Left lobe of liver (tissue), 2 donors: ENCODE measurements around the gene ERI2. TPM values are rescaled to one million over a fixed set of nuclear protein-coding genes. Genes with fewer than 3 reads are reported as not detected.
A peak's percentile ranks its signal among the peaks of the same experiment; 100 is the strongest.
"Not testable (repeated sequence)": the region's sequence is repeated elsewhere in the genome, so short reads cannot be mapped to it uniquely, and the experiment has no call there.

Experiments used
- ATAC-seq: fragments of 200-7000 bp; cut with Tn5 transposase; one replicate; pipeline ENCODE4 v1.9.1; 2020; ENCODE audit warnings: mild to moderate bottlenecking, moderate library complexity
- DNase-seq: peaks from one replicate; pipeline ENCODE4 v3.0.0-alpha.2; 2020; ENCODE audit warnings: low spot score
- total RNA-seq: library from RNA; stranded (reverse); gene quantifications from one replicate; pipeline ENCODE4 v1.2.1, GENCODE V29; 2021
- donor health status: DM: no; HTN: no; CAD: no; lungs with moderate emphysema.
- donor health status: DM: no; HTN: yes; CAD: no.

ERI2 gene
- total RNA-seq, 1 donor from 2014 or later = 15.6 TPM

DNA sequence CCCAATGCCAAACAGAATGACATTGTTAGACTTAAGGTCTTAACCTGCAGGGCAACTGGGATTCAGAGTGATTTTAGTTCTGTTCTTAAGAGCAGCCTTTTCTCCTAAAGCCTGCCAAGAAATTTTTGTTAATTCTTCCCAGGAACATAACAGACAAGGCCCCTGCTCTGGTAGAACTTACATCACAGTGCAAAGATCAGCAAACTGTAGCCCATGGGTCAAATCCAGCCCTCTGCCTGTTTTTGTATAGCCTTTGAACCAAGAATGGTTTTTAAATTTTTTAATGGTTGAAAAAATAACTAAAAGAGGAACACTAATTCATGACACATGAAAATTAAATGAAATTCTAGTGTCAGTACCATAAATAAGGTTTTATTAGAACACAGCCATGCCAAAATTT is 38.7 kb downstream of the ERI2 start:
- DNase-seq (peak; percentile 50), ATAC-seq (peak; percentile 55)

DNA sequence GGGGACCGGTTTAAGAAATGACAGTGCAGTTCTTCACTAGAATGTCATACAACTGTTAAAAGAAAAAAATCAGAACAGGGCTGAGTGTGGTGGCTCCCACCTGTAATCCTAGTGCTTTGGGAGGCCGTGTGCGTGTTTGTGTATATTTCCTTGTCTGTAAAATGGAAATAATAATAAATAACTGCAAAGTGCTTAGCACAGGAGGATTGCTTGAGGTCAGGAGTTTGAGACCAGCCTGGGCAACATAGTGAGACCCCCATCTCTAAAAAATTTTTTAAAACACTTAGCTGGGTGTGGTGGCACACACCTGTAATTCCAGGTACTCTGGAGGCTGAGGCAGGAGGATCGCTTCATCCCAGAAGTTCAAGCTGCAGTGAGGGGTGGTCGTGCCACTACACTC is 40.0 kb downstream of the ERI2 start:
- DNase-seq = no peak
- no peak for ATAC-seq

DNA sequence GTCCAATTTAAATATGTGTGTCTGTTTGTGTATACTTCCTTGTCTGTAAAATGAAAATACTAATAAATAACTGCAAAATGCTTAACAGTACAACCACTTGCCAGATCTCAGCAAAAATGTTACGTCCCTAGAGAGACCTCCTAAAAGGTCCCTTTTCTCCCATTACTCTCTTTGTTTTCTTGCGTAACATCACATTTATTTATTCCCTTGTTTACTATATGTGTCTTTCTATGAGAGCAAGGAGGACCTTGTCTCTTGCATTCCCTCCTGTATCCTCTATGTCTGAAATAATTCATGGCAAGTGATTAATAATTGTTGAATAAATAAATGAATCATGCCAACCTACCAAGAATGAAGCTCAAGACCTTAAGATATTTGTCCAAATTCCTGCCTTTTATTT is 40.5 kb downstream of the ERI2 start:
- DNase-seq (no peak), ATAC-seq (no peak)

DNA sequence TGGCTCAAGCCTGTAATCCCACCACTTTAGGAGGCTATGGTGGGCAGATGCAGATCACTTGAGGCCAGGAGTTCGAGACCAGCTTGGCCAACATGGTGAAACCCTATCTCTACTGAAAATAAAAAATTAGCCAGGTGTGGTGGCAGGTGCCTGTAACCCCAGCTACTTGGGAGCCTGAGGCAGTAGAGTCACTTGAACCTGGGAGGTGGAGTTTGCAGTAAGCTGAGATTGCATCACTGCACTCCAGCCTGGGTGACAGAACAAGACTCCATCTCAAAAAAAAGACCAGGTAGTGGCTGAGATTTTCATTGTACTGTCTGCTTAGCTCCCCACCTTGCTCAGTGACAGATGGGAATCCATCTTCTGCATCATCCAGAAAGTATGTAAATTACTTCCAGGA is 41.8 kb downstream of the ERI2 start:
- ATAC-seq, DNase-seq: not testable (repeated sequence)

DNA sequence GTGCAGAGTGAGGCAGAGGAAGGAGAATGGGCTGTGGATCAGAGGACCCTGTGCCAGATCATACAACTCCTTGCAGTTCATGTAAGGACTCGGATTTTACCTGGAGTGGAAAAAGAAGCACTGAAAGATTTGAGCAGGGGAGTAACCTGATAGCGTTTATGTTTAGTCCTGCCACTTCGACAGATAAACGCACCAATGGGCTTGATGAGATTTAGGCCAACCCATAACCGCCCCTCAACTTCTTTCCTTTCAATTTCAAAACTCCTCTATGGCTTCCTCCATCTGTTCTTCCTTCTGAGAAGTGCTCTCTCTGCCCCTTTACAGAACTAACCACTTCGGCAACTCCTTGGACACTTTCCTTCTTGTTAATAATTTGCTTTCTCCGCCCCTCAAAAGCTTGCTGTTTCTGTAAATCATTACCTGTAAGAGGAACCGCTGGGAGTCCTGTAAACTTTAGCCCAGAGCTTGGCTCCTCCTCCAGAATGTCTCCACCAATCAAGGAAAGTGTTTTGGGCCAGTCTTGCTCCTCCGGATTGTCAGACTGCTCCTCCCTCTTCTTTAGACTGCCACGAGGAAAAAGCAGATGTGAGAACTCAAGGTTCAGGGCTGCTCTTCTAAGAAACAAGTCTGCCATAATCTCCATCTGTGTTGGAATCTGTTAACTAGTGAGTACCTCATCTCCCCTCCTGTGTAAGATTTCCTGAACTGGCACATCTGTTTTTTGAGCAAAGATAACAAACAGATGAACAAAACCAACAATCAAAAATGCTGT is 42.6 kb downstream of the ERI2 start, which contains the start of gene ACSM3:
Gene ACSM3, plus strand, starts transcription at position 554 of the 772 bp plus-strand sequence. CDS start 6,021 bp downstream, outside the sequence.
- DNase-seq (peak; percentile 82), ATAC-seq (peak; percentile 91)

DNA sequence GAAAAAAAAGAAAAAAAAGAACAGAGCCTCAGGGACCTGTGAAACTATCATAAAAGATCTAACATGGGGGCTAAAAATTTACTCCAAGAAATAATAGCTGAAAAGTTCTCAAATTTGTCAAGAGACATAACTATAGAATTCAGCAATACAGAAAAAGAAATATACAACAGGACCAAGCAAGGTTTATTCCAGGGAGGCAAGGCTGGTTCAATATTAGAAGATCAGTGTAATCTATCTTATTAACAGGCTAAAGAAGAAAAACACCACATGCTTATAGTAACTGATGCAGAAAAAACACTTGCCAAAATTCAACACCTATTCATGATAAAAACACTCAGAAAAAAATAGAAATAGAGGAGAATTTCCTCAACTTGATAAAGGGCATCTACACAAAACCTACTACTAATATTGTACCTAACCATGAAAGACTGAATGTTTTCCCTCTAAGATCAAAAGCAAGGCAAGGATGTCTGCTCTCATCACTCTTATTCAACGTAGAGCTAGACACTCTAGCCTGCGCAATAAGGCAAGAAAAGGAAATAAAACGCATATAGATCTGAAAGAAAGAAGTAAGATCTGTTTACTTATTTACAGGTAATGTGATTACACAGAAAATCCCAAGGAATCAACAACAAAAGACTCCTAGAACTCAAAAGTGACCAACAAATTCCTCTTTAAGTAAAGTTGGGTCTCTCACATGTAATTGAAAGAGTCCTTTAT is 43.7 kb downstream of the ERI2 start:
- DNase-seq (no peak), ATAC-seq (no peak)

DNA sequence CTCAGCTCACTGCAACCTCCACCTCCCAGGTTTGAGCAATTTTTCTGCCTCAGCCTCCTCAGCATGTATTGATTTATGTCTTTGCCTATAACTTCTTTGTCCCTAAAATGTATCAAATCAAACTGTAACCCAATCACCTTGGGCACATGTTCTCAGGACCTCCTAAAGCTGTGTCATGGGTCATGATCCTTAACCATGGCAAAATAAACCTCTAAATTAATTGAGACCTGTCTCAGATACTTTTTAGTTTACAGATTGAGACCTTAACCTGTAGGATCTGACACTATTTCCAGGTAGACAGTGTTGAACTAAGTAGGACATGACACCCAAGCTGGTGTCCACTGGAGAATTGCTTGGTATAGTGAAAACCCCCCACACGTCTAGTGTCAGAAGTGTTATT is 45.1 kb downstream of the ERI2 start:
- ATAC-seq = no peak
- DNase-seq = no peak

DNA sequence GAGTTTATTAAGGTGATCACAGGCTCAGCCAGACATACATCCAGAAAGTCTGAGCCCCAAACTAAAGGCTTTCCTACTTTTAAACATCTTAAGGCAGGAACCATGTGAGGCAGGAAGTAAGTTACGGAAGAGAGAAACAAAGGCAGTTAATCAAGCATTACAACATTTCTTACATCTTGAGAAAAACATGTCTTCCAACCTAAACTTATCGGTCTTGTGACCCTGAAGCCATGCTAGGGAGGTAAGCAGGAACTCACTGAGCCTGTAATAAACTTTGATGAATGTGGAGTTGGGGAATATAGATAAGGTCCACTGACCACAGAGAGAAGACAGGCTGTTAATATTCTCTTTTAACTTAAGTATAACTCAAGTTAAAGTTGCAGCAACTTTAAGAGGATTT is 45.9 kb downstream of the ERI2 start:
- no peak for ATAC-seq
- DNase-seq = no peak

DNA sequence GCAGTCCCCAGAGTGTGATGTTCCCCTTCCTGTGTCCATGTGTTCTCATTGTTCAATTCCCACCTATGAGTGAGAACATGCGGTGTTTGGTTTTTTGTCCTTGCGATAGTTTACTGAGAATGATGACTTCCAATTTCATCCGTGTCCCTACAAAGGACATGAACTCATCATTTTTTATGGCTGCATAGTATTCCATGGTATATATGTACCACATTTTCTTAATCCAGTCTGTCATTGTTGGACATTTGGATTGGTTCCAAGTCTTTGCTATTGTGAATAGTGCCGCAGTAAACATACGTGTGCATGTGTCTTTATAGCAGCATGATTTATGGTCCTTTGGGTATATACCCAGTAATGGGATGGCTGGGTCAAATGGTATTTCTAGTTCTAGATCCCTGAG is 50.5 kb downstream of the ERI2 start:
- ATAC-seq, DNase-seq: not testable (repeated sequence)

DNA sequence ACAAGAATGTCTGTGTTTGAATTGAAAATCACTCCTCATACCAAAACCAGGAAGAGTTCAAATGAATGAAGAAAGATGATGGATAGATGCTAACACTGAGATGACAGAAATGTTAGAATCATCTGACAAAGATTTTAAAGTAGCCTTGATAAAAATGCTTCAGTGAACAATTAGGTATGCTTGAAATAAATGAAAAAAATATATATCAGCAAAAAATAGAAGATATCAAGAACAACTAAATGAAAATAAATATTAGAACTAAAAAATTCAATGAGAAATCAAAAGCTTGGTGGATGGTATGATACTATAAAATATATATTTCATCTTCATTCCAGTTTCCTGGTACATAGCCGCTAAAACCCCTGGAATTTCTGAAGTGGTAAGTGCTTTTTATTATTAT is 51.0 kb downstream of the ERI2 start:
- ATAC-seq (no peak), DNase-seq (no peak)

DNA sequence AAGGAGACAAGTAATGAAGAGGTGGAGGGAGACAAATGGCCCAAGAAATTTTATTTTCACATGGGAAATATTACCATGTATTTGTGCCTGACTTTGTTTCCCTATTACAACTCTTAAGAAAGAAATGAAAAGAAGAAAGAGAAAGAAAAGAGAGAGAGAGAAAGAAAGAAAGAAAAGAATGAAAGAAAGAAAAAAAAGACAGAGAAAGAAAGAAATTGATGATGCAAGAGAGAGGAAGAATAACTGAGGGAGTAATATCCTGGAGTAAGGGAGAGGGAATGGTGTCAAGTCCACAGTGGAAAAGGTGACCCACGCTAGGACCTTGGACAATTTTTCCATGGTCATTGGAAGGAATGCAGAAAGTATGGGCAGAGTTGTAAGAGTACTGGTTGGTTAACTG is 52.5 kb downstream of the ERI2 start:
- no peak for DNase-seq
- ATAC-seq = no peak

DNA sequence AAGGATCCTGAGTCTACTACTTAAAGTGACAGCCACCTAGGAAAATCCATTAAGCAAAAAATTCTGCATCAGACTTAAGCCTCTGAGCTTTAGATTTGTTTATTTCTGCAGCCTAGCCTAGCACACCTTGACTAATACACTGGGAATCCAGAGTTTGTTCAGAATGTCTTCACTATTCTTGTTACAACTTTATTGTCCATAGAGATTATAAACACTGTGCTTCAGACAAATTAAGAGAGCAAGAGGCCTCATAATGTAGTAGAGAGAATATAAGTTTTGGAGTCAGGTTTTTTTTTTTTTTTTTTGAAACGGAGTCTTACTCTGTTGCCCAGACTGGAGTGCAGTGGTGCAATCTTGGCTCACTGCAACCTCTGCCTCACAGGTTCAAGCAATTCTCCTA is 55.7 kb downstream of the ERI2 start:
- ATAC-seq = no peak
- no peak for DNase-seq

DNA sequence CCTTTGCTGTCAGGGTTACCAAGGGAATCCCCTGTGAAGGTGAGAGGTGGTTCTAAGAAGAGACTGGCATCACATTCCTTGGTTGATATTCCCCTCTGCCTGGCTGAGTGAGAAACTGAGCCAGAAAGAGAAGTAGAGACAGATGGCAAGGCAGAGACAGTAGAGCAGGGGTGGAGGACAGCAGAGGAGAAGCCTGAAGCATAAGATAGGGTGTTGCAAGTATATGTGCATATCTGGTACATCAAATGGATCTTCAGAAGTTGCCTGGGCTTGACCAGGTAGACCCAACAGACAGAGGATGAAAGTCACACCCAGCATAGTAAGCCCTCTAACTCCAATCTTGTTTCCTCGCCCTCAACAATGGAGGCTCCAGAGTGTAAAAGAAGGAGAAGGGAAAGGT is 56.8 kb downstream of the ERI2 start:
- DNase-seq (no peak), ATAC-seq (no peak)

DNA sequence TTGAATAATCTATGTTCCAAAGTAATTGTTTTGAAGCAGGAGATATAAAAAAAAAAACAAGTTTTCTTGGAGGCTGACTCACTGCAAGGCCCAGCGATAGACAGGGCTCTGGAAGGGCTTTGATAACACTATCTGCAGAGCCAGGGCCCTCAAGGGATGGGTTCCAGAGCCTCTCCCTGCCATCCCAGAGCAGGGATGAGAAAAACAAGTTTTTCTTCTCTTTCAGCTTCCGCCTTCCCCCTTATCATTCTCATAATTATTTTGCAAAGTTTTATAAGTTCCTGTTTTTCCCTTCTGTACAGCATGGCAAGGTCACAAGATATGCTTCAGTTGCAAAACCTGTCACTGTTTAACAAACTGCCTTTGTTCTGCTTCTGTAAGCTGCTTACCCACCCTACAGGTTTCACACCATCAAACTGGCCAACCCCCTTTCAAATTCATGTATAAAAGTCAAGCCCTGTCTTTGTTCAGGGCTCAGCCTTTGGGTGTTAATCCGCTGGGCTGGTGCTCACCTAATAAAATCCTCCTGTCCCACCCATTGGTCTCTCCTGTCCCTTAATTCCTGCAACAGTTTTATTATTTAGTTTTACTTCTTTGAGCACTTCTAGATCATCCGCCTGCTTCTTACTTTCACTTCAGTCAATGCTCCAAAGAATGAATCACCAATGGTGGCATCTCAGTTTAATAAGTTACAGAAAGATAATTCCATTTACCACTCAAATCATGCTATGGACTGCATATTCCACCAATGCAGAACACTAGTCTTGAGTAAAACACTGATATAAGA is 59.0 kb downstream of the ERI2 start:
- ATAC-seq (no peak), DNase-seq (no peak)

DNA sequence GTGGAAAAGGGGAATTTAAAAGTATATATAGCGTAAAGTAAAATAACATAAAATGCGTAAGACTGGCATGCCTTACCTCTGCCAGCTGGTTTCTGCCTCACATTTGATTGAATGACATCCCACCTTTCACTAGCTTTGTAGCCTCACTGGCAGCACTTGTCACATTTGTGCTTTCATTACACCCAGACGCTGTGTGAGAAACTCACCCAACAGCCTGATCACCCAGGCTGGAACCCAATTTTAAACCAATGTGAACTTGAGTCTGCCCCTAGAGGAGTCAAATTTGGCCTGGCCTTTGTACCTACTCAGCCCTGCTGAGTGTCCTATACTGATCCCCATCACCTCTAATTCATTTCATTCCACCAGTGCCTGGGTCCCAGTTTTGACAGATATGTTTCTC is 59.8 kb downstream of the ERI2 start:
- DNase-seq = no peak
- no peak for ATAC-seq

Other genes starting within 250 kb of the ERI2 start
- 535 TPM for gene ACSM2B, start 230.1 kb downstream of the ERI2 start, total RNA-seq
- 14.2 TPM for gene ACSM1, start 108.8 kb downstream of the ERI2 start, total RNA-seq
- 13.1 TPM for gene THUMPD1, start 64.7 kb downstream of the ERI2 start, total RNA-seq
- gene ACSM3, start 42.5 kb downstream of the ERI2 start, total RNA-seq = 70.8 TPM
- gene REXO5, start 55 bp upstream of the ERI2 start, total RNA-seq = 1.7 TPM
- 15.0 TPM for gene DCUN1D3, start 93.9 kb upstream of the ERI2 start, total RNA-seq
- 33.9 TPM for gene LYRM1, start 94.3 kb upstream of the ERI2 start, total RNA-seq